ENCODE measurements around the gene CNIH3. TPM values are rescaled to one million over a fixed set of nuclear protein-coding genes. Genes with fewer than 3 reads are reported as not detected.

Gene CNIH3
- total RNA-seq, 2 experiments from 2014 or later = 1.8 to 2.5 TPM

DNA sequence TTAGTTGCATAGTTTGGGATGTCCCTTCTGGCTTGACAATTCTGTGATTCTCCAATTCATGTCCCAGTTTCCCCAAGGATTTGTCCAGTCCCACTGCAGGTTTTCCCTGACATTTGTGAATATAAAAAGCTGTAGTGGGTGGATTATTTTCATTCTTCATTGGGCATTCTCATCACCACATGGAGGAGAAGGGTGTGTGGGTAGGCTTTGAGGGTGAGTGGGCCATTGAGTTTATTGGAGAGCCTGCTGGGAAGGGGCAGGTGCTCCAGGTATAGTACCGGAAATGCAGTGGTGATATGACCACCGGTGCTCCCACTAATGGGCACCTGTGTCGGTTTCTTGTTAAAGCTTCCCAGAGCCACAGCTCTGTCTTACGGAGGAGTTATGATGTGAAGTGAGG lies 74.5 kb downstream of the CNIH3 start:
- Mint-ChIP-seq H3K27ac (no peak overlapping the region), H3K9me3 (no peaks in the 10 kb centered on the region), H3K36me3 (ENCODE audit: low read depth) (no peaks in the 10 kb centered on the region), H3K4me3 (no peak overlapping the region), H3K4me1 (ENCODE audit: low read depth) (no peaks in the 10 kb centered on the region), H3K27me3 (peaks cover 9% of the 10 kb centered on the region)
- ChIA-PET POLR2A (no interaction called here), CTCF (no interaction called here)
- no peak for DNase-seq
- no peak overlapping the region for H3K27ac ChIP-seq (ENCODE audit: low read depth in 1 of 2, low read length in 2 of 2)
- H3K9me3 ChIP-seq (ENCODE audit: control insufficient read depth in 1 of 2, insufficient read depth in 1 of 2, low read length in 2 of 2) = peaks cover 0 to 5% of the 10 kb centered on the region in 2 experiments
- TF ChIP-seq, protein P1, sequence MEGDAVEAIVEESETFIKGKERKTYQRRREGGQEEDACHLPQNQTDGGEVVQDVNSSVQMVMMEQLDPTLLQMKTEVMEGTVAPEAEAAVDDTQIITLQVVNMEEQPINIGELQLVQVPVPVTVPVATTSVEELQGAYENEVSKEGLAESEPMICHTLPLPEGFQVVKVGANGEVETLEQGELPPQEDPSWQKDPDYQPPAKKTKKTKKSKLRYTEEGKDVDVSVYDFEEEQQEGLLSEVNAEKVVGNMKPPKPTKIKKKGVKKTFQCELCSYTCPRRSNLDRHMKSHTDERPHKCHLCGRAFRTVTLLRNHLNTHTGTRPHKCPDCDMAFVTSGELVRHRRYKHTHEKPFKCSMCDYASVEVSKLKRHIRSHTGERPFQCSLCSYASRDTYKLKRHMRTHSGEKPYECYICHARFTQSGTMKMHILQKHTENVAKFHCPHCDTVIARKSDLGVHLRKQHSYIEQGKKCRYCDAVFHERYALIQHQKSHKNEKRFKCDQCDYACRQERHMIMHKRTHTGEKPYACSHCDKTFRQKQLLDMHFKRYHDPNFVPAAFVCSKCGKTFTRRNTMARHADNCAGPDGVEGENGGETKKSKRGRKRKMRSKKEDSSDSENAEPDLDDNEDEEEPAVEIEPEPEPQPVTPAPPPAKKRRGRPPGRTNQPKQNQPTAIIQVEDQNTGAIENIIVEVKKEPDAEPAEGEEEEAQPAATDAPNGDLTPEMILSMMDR (IDR thresholded peaks at IDR 0.05) = no peak
- H3K4me1 ChIP-seq (ENCODE audit: insufficient read depth, low read length) = no peaks in the 10 kb centered on the region
- H3K4me3 ChIP-seq (ENCODE audit: low read length) = no peak overlapping the region
- ATAC-seq (ENCODE audit: poor library complexity) = no peak
- no peaks in the 10 kb centered on the region for H3K36me3 ChIP-seq (ENCODE audit: insufficient read depth, low read length)
- intact Hi-C loops (cut with DNase I, micrococcal nuclease) = no loop called here
- H3K27me3 ChIP-seq (ENCODE audit: control insufficient read depth in 1 of 2, insufficient read depth in 2 of 2, low read length in 2 of 2) = no peaks in the 10 kb centered on the region

DNA sequence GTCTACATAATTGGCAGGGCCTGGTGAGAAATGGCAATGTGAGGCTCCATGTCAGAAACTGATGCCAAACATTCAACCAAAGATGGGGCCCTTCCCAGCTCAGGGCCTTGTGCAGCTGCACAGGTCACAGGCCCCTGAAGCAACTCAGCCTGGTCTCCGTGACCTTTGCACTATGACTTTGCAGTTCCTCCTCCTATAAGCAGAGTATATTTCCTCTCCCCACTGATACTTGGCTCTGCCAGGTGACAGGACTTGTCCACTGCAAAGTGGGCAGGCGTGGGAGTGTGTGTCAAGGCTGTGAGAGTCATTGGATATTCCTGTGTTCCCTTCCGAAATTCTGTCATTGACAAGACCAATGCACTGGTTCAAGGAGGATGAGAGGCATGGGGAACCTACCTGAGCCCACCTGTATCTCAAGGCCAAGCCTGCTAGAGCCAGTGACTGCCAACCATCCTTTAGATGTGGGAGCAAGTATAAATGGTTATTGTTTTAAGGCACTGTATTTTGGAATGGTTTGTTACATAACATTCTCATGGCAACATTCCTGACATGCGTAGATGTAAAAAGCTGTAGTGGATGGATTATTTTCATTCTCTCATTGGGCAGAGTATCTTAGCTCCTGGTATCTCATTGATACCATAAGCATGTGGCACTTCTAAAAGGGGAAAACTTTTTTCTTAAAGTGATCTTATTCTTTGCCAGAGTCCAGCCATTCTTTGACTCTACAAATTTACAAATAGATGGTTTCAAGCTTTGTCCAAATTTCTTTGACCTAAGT lies 75.2 kb downstream of the CNIH3 start:
- H3K36me3 Mint-ChIP-seq (ENCODE audit: low read depth) = no peaks in the 10 kb centered on the region
- CTCF ChIA-PET = no interaction called here

DNA sequence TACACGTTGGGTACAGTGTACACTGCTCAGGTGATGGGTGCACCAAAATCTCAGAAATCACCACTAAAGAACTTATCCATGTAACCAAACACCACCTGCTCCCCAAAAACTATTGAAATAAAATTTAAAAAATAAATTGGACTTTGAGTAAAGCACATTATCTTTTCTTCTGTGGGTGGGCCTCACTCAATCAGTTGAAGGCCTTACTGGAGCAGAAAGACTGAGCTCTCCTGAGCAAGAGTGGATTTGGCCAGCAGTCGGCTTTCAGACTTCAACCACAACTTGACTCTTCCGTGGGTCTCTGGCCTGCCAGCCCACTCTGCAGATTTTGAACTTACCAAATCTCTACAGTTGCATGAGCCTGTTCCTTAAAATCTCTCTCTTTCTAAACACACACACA lies 78.9 kb downstream of the CNIH3 start:
- Histone ChIP-seq H3K4me3 (ENCODE audit: low read length) (no peak overlapping the region), H3K9me3 (ENCODE audit: control insufficient read depth in 1 of 2, insufficient read depth in 1 of 2, low read length in 2 of 2) (no peaks in the 10 kb centered on the region), H3K27ac (ENCODE audit: low read depth in 1 of 2, low read length in 2 of 2) (no peak overlapping the region), H3K4me1 (ENCODE audit: insufficient read depth, low read length) (no peaks in the 10 kb centered on the region), H3K27me3 (ENCODE audit: control insufficient read depth in 1 of 2, insufficient read depth in 2 of 2, low read length in 2 of 2) (no peaks in the 10 kb centered on the region), H3K36me3 (ENCODE audit: insufficient read depth, low read length) (no peaks in the 10 kb centered on the region)
- H3K27me3 Mint-ChIP-seq = peaks cover 6% of the 10 kb centered on the region
- no peaks in the 10 kb centered on the region for H3K36me3 Mint-ChIP-seq (ENCODE audit: low read depth)
- no peak overlapping the region for H3K4me3 Mint-ChIP-seq
- TF ChIP-seq, protein P1 (IDR thresholded peaks at IDR 0.05) = no peak
- no peak overlapping the region for H3K27ac Mint-ChIP-seq
- no peaks in the 10 kb centered on the region for H3K9me3 Mint-ChIP-seq
- ChIA-PET CTCF (no interaction called here), POLR2A (no interaction called here)
- intact Hi-C loops (cut with DNase I, micrococcal nuclease) = no loop called here
- ATAC-seq (ENCODE audit: poor library complexity) (no peak), DNase-seq (no peak)
- no peaks in the 10 kb centered on the region for H3K4me1 Mint-ChIP-seq (ENCODE audit: low read depth)

More for the DNA sequence above, 75.2 kb downstream of the CNIH3 start:
- Mint-ChIP-seq H3K4me3 (no peak overlapping the region), H3K4me1 (ENCODE audit: low read depth) (no peaks in the 10 kb centered on the region), H3K9me3 (no peaks in the 10 kb centered on the region), H3K27ac (no peak overlapping the region), H3K27me3 (peaks cover 6% of the 10 kb centered on the region)
- Histone ChIP-seq H3K4me3 (ENCODE audit: low read length) (no peak overlapping the region), H3K36me3 (ENCODE audit: insufficient read depth, low read length) (no peaks in the 10 kb centered on the region), H3K27me3 (ENCODE audit: control insufficient read depth in 1 of 2, insufficient read depth in 2 of 2, low read length in 2 of 2) (no peaks in the 10 kb centered on the region), H3K4me1 (ENCODE audit: insufficient read depth, low read length) (no peaks in the 10 kb centered on the region), H3K27ac (ENCODE audit: low read depth in 1 of 2, low read length in 2 of 2) (no peak overlapping the region), H3K9me3 (ENCODE audit: control insufficient read depth in 1 of 2, insufficient read depth in 1 of 2, low read length in 2 of 2) (peaks cover 0 to 5% of the 10 kb centered on the region in 2 experiments)
- POLR2A ChIA-PET = no interaction called here
- TF ChIP-seq, protein P1 (IDR thresholded peaks at IDR 0.05) = no peak
- DNase-seq (no peak), ATAC-seq (ENCODE audit: poor library complexity) (no peak)
- intact Hi-C loops (cut with DNase I, micrococcal nuclease) = no loop called here
